SK-N-MC (cell line): Measurements from ENCODE around the gene KRT76.
"Not testable (repeated sequence)": the region's sequence is repeated elsewhere in the genome, so short reads cannot be mapped to it uniquely, and the experiment has no call there.

Source experiments
- DNase-seq: peaks from one replicate; pipeline ENCODE4 v3.0.0-alpha.2; 2011; ENCODE audit warnings: low read depth, low spot score
- H3K27ac ChIP-seq: fragments of 200-600 bp; sonication (generic); 2 replicates; pipeline ENCODE4 v1.5.1; 2016; ENCODE audit warnings: mixed run types
- H3K36me3 ChIP-seq: fragments of 200-600 bp; sonication (generic); 2 replicates; pipeline ENCODE4 v1.6.1; 2017; ENCODE audit warnings: antibody characterized with exemption, low read length, mixed read lengths; ENCODE audit not compliant: insufficient read depth
- H3K4me3 ChIP-seq: fragments of 200-600 bp; sonication (generic); 2 replicates; pipeline ENCODE4 v1.5.1; 2016
- H3K9ac ChIP-seq: fragments of 200-600 bp; sonication (generic); 2 replicates; pipeline ENCODE4 v1.8.0; 2017; ENCODE audit warnings: mixed run types, mixed read lengths; ENCODE audit not compliant: insufficient read length
- H3K9me3 ChIP-seq: fragments of 200-600 bp; sonication (generic); 2 replicates; pipeline ENCODE4 v1.6.1; 2017; ENCODE audit warnings: low read depth, mild to moderate bottlenecking, antibody characterized with exemption, low read length, moderate library complexity, mixed read lengths
- EZH2 ChIP-seq: fragments of 200-600 bp; sonication (generic); IDR thresholded peaks from one replicate; pipeline ENCODE4 v1.6.1; 2017; ENCODE audit warnings: antibody characterized with exemption
- FOXP2 ChIP-seq: optimal IDR thresholded peaks from 2 replicates; pipeline ENCODE3; 2011; ENCODE audit warnings: mild to moderate bottlenecking, moderate library complexity; ENCODE audit not compliant: insufficient read depth; ENCODE audit errors: extremely low read length, control extremely low read depth
- POLR2AphosphoS5 ChIP-seq: IDR thresholded peaks from 2 replicates; pipeline ENCODE4 v1.6.1; 2012; ENCODE audit warnings: mild to moderate bottlenecking, low read depth, low read length, borderline replicate concordance

The KRT76 gene

GRCh38 chr12:52761802-52762201 lies 15.3 kb downstream of the KRT76 start:
- no peak overlapping the region for H3K9ac ChIP-seq
- TF ChIP-seq EZH2 (no peak), FOXP2 (no peak), POLR2AphosphoS5 (no peak)
- no peak for DNase-seq
- no peaks in the 10 kb centered on the region for H3K9me3 ChIP-seq
- H3K4me3 ChIP-seq, result no peak overlapping the region
- H3K36me3 ChIP-seq, result no peaks in the 10 kb centered on the region
- no peak overlapping the region for H3K27ac ChIP-seq

GRCh38 chr12:52761218-52761617 lies 15.9 kb downstream of the KRT76 start:
- not testable (repeated sequence) for H3K9me3 ChIP-seq, H3K27ac ChIP-seq, DNase-seq, H3K9ac ChIP-seq, H3K36me3 ChIP-seq, H3K4me3 ChIP-seq

- Histone ChIP-seq H3K9ac (no peak overlapping the region), H3K9me3 (no peaks in the 10 kb centered on the region), H3K4me3 (no peak overlapping the region), H3K27ac (no peak overlapping the region), H3K36me3 (no peaks in the 10 kb centered on the region)
- no peak for DNase-seq
- TF ChIP-seq POLR2AphosphoS5, result no peak
- TF ChIP-seq EZH2, result no peak
- TF ChIP-seq FOXP2, result no peak
Measured at GRCh38 chr12:52760623-52761022, 16.5 kb downstream of the KRT76 start.

- Histone ChIP-seq H3K4me3 (no peak overlapping the region), H3K9me3 (no peaks in the 10 kb centered on the region), H3K9ac (no peak overlapping the region), H3K36me3 (no peaks in the 10 kb centered on the region), H3K27ac (no peak overlapping the region)
- no peak for DNase-seq
- TF ChIP-seq EZH2 (no peak), FOXP2 (no peak), POLR2AphosphoS5 (no peak)
Measured at GRCh38 chr12:52759695-52760094, 17.4 kb downstream of the KRT76 start.

- TF ChIP-seq EZH2, result no peak
- TF ChIP-seq FOXP2, result no peak
- TF ChIP-seq POLR2AphosphoS5, result no peak
- DNase-seq, result no peak
- no peak overlapping the region for H3K27ac ChIP-seq
- H3K9ac ChIP-seq, result no peak overlapping the region
- no peaks in the 10 kb centered on the region for H3K36me3 ChIP-seq
- H3K4me3 ChIP-seq, result no peak overlapping the region
- no peaks in the 10 kb centered on the region for H3K9me3 ChIP-seq
Measured at GRCh38 chr12:52759218-52759617, 17.9 kb downstream of the KRT76 start.

GRCh38 chr12:52757449-52758176 lies 19.5 kb downstream of the KRT76 start:
- Histone ChIP-seq H3K36me3 (no peaks in the 10 kb centered on the region), H3K9ac (no peak overlapping the region), H3K9me3 (no peaks in the 10 kb centered on the region), H3K4me3 (no peak overlapping the region), H3K27ac (no peak overlapping the region)
- no peak for TF ChIP-seq FOXP2
- TF ChIP-seq POLR2AphosphoS5, result no peak
- TF ChIP-seq EZH2, result no peak
- no peak for DNase-seq

GRCh38 chr12:52756281-52756960 lies 20.7 kb downstream of the KRT76 start:
- no peak overlapping the region for H3K9ac ChIP-seq
- no peak for DNase-seq
- H3K9me3 ChIP-seq, result no peaks in the 10 kb centered on the region

GRCh38 chr12:52755533-52755932 lies 21.6 kb downstream of the KRT76 start:
- H3K9ac ChIP-seq, result no peak overlapping the region

More at GRCh38 chr12:52756281-52756960, 20.7 kb downstream of the KRT76 start:
- Histone ChIP-seq H3K27ac (no peak overlapping the region), H3K36me3 (no peaks in the 10 kb centered on the region), H3K4me3 (no peak overlapping the region)
- no peak for TF ChIP-seq EZH2
- no peak for TF ChIP-seq POLR2AphosphoS5
- no peak for TF ChIP-seq FOXP2

GRCh38 chr12:52754135-52754534 lies 23.0 kb downstream of the KRT76 start:
- TF ChIP-seq POLR2AphosphoS5, result no peak
- no peak for TF ChIP-seq FOXP2
- TF ChIP-seq EZH2, result no peak
- no peak overlapping the region for H3K27ac ChIP-seq
- H3K9me3 ChIP-seq, result no peaks in the 10 kb centered on the region
- H3K4me3 ChIP-seq, result no peak overlapping the region
- no peak overlapping the region for H3K9ac ChIP-seq
- no peak for DNase-seq
- H3K36me3 ChIP-seq, result no peaks in the 10 kb centered on the region

More at GRCh38 chr12:52755533-52755932, 21.6 kb downstream of the KRT76 start:
- Histone ChIP-seq H3K36me3 (no peaks in the 10 kb centered on the region), H3K9me3 (no peaks in the 10 kb centered on the region), H3K4me3 (no peak overlapping the region), H3K27ac (no peak overlapping the region)
- TF ChIP-seq POLR2AphosphoS5 (no peak), EZH2 (no peak), FOXP2 (no peak)
- no peak for DNase-seq

GRCh38 chr12:52753283-52753682 lies 23.9 kb downstream of the KRT76 start:
- no peak for DNase-seq
- TF ChIP-seq FOXP2 (no peak), EZH2 (no peak)
- Histone ChIP-seq H3K27ac (no peak overlapping the region), H3K36me3 (no peaks in the 10 kb centered on the region), H3K9me3 (no peaks in the 10 kb centered on the region), H3K9ac (no peak overlapping the region), H3K4me3 (no peak overlapping the region)
